H1 (cell line): ENCODE data around the gene PTPRH. TPM values are rescaled to one million over a fixed set of nuclear protein-coding genes. Genes with fewer than 3 reads are reported as not detected.

Experiments
- GTF2F1 ChIP-seq: IDR thresholded peaks from 2 replicates; pipeline ENCODE4 v1.6.1; 2012; ENCODE audit warnings: low read depth, low read length, improper control_type of control experiment, borderline replicate concordance
- HDAC6 ChIP-seq: IDR thresholded peaks from one replicate; pipeline ENCODE4 v1.7.1; 2012; ENCODE audit warnings: low read depth, mild to moderate bottlenecking, inconsistent platforms, low read length, moderate library complexity
- JUND ChIP-seq: IDR thresholded peaks from 2 replicates; pipeline ENCODE4 v1.6.1; 2011; ENCODE audit warnings: mild to moderate bottlenecking, improper control_type of control experiment, low read length
- KDM4A ChIP-seq: IDR thresholded peaks from one replicate; pipeline ENCODE4 v1.7.1; 2012; ENCODE audit warnings: low read depth, mild to moderate bottlenecking, moderate library complexity, low read length, inconsistent platforms; ENCODE audit not compliant: severe bottlenecking
- RAD21 ChIP-seq, 2 experiments: IDR thresholded peaks in 1 of 2; conservative IDR thresholded peaks in 1 of 2; 2 replicates each; pipeline ENCODE4 v1.6.1; 2011; ENCODE audit warnings: low read depth in 2 of 2, low read length in 2 of 2, improper control_type of control experiment in 1 of 2, inconsistent platforms in 1 of 2, mild to moderate bottlenecking in 1 of 2, moderate library complexity in 1 of 2
- TAF7 ChIP-seq: optimal IDR thresholded peaks from 2 replicates; pipeline ENCODE3; 2011; ENCODE audit warnings: low read depth, mild to moderate bottlenecking, inconsistent platforms, low read length, moderate library complexity, borderline replicate concordance
- polyA plus RNA-seq, 7 experiments: library from polyadenylated mRNA; depleted of rRNA in 3 of 7; stranded (reverse) in 5 of 7; unstranded in 2 of 7; fragments of >200 nt in 5 of 7; fragments of 200-250 nt in 2 of 7; gene quantifications; 1 replicate in 5 of 7; 2 replicates in 1 of 7; 4 replicates in 1 of 7; pipeline versions ENCODE4 v1.2.1 to v1.2.3, GENCODE V29; 2011 to 2013; ENCODE audit warnings: missing spikeins in 2 of 7, mixed read lengths in 2 of 7
- total RNA-seq: library from RNA; stranded (reverse); fragmentation: NEBNext Ultra II Directional; extraction: Animal tissue kit (Norgen Biotek cat#: 25700); gene quantifications from 2 replicates; pipeline ENCODE4 v1.2.1, GENCODE V29; 2021
- TF ChIP-seq, protein P1 (sequence below): IDR thresholded peaks from 2 replicates; pipeline ENCODE4 v1.6.1; 2011; ENCODE audit warnings: low read length, improper control_type of control experiment
- TF ChIP-seq, protein P2 (sequence below): fragments of 300-600 bp; sonication (generic); IDR thresholded peaks from 2 replicates; pipeline ENCODE4 v1.7.1; 2012; ENCODE audit warnings: low read length, moderate library complexity, mild to moderate bottlenecking, inconsistent platforms; ENCODE audit not compliant: insufficient replicate concordance

The PTPRH gene
- total and polyA plus RNA-seq, 2 of the 8 experiments (the other 6 are each of a cell fraction or from before 2014, with no cell fraction given): 0.30 to 0.39 TPM

DNA sequence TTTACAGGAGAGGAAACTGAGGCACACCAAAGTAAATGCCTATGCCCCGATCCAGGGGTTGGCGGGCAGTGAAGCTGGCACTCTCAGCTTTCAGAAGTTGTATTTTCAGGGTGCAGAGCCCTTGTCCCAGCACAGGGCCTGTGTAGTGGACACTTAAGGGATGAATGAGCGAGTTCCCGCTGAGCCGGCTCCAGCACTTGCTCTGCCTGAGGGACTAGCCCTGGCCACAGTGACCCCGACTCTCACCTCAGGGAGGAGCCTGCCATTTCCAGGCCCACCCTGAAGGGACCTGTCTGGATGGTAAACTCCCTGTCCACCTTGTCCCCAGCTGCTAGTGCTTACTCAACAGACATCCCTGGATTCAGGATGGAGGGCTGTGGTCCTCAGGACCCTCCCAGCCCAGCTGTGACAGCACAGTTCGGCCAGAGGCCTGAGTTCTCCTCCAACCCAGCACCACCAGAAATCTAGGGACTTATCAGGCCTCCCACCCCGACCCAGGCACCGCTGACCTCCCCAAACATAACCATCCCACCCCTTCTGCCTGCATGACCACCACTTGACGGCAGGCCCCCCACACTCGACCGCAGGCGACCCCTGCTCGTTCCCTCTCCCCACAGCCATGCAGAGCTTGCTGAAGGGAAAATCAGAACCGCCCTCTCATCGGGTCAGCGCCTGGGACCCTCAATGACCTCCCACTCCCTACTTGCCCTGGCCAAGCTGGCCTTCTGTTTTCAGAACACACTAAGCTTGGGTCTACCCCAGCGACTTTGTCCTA is 41.1 kb upstream of the PTPRH start (continued):
- no peak for TF ChIP-seq RAD21 (IDR thresholded peaks at IDR 0.05 in 1 of 2, conservative IDR thresholded peaks at IDR 0.05 in 1 of 2; ENCODE audit: low read depth in 2 of 2, low read length in 2 of 2)
- TF ChIP-seq HDAC6: no peak
- TF ChIP-seq GTF2F1: no peak
- no peak for TF ChIP-seq TAF7
- TF ChIP-seq, protein P1, sequence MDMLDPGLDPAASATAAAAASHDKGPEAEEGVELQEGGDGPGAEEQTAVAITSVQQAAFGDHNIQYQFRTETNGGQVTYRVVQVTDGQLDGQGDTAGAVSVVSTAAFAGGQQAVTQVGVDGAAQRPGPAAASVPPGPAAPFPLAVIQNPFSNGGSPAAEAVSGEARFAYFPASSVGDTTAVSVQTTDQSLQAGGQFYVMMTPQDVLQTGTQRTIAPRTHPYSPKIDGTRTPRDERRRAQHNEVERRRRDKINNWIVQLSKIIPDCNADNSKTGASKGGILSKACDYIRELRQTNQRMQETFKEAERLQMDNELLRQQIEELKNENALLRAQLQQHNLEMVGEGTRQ: no peak
- no peak for TF ChIP-seq JUND
- TF ChIP-seq, protein P2, sequence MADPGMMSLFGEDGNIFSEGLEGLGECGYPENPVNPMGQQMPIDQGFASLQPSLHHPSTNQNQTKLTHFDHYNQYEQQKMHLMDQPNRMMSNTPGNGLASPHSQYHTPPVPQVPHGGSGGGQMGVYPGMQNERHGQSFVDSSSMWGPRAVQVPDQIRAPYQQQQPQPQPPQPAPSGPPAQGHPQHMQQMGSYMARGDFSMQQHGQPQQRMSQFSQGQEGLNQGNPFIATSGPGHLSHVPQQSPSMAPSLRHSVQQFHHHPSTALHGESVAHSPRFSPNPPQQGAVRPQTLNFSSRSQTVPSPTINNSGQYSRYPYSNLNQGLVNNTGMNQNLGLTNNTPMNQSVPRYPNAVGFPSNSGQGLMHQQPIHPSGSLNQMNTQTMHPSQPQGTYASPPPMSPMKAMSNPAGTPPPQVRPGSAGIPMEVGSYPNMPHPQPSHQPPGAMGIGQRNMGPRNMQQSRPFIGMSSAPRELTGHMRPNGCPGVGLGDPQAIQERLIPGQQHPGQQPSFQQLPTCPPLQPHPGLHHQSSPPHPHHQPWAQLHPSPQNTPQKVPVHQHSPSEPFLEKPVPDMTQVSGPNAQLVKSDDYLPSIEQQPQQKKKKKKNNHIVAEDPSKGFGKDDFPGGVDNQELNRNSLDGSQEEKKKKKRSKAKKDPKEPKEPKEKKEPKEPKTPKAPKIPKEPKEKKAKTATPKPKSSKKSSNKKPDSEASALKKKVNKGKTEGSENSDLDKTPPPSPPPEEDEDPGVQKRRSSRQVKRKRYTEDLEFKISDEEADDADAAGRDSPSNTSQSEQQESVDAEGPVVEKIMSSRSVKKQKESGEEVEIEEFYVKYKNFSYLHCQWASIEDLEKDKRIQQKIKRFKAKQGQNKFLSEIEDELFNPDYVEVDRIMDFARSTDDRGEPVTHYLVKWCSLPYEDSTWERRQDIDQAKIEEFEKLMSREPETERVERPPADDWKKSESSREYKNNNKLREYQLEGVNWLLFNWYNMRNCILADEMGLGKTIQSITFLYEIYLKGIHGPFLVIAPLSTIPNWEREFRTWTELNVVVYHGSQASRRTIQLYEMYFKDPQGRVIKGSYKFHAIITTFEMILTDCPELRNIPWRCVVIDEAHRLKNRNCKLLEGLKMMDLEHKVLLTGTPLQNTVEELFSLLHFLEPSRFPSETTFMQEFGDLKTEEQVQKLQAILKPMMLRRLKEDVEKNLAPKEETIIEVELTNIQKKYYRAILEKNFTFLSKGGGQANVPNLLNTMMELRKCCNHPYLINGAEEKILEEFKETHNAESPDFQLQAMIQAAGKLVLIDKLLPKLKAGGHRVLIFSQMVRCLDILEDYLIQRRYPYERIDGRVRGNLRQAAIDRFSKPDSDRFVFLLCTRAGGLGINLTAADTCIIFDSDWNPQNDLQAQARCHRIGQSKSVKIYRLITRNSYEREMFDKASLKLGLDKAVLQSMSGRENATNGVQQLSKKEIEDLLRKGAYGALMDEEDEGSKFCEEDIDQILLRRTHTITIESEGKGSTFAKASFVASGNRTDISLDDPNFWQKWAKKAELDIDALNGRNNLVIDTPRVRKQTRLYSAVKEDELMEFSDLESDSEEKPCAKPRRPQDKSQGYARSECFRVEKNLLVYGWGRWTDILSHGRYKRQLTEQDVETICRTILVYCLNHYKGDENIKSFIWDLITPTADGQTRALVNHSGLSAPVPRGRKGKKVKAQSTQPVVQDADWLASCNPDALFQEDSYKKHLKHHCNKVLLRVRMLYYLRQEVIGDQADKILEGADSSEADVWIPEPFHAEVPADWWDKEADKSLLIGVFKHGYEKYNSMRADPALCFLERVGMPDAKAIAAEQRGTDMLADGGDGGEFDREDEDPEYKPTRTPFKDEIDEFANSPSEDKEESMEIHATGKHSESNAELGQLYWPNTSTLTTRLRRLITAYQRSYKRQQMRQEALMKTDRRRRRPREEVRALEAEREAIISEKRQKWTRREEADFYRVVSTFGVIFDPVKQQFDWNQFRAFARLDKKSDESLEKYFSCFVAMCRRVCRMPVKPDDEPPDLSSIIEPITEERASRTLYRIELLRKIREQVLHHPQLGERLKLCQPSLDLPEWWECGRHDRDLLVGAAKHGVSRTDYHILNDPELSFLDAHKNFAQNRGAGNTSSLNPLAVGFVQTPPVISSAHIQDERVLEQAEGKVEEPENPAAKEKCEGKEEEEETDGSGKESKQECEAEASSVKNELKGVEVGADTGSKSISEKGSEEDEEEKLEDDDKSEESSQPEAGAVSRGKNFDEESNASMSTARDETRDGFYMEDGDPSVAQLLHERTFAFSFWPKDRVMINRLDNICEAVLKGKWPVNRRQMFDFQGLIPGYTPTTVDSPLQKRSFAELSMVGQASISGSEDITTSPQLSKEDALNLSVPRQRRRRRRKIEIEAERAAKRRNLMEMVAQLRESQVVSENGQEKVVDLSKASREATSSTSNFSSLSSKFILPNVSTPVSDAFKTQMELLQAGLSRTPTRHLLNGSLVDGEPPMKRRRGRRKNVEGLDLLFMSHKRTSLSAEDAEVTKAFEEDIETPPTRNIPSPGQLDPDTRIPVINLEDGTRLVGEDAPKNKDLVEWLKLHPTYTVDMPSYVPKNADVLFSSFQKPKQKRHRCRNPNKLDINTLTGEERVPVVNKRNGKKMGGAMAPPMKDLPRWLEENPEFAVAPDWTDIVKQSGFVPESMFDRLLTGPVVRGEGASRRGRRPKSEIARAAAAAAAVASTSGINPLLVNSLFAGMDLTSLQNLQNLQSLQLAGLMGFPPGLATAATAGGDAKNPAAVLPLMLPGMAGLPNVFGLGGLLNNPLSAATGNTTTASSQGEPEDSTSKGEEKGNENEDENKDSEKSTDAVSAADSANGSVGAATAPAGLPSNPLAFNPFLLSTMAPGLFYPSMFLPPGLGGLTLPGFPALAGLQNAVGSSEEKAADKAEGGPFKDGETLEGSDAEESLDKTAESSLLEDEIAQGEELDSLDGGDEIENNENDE: no peak
- TF ChIP-seq KDM4A: no peak
